ENCODE data around the gene LURAP1L. TPM values are rescaled to one million over a fixed set of nuclear protein-coding genes. Genes with fewer than 3 reads are reported as not detected.

Gene LURAP1L
- total RNA-seq, 2 experiments from 2014 or later: not detected

DNA sequence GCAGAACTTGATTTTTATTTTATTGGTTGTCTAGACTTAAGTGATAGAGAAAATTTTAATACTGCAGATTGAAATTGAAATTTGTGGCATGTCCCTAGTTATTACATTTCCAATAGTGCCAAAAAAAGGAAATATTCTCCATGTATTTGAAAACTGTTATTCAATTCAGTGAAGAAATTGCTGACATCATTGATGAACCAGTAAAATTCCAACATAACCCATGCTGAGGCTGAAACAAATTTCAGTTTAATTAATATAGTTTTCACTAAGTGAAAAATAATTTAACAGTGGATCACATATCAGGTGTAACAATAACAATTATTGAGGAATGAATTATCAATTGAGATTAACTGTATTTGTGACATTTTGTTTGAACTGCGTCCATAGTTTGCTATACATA is 38.7 kb downstream of the LURAP1L start:
- Histone ChIP-seq H3K9me2 (ENCODE audit: insufficient read depth, low read length) (no peaks in the 10 kb centered on the region), H3K9me3 (ENCODE audit: low read length) (no peaks in the 10 kb centered on the region), H3K4me3 (ENCODE audit: low read depth, low read length, poor library complexity, severe bottlenecking) (no peak overlapping the region), H4K20me1 (ENCODE audit: insufficient read depth, low read length) (no peaks in the 10 kb centered on the region), H3K4me1 (ENCODE audit: insufficient read depth, low read length, poor library complexity, severe bottlenecking) (no peaks in the 10 kb centered on the region), H2AFZ (ENCODE audit: low read length) (no peak overlapping the region), H3K36me3 (ENCODE audit: insufficient read depth, low read length) (no peaks in the 10 kb centered on the region), H3K27ac (ENCODE audit: low read depth, low read length, poor library complexity, severe bottlenecking) (no peak overlapping the region), H3K4me2 (ENCODE audit: low read length) (no peak overlapping the region), H3K79me2 (ENCODE audit: insufficient read depth, low read depth, low read length) (no peaks in the 10 kb centered on the region)
- DNase-seq (ENCODE audit: low spot score): no peak
- BruUV-seq (replicated peaks): no TSS peak
- no peak for TF ChIP-seq EZH2phosphoT487 (IDR thresholded peaks at IDR 0.05; ENCODE audit: borderline replicate concordance, low read depth, low read length)
- TF ChIP-seq, protein P1, sequence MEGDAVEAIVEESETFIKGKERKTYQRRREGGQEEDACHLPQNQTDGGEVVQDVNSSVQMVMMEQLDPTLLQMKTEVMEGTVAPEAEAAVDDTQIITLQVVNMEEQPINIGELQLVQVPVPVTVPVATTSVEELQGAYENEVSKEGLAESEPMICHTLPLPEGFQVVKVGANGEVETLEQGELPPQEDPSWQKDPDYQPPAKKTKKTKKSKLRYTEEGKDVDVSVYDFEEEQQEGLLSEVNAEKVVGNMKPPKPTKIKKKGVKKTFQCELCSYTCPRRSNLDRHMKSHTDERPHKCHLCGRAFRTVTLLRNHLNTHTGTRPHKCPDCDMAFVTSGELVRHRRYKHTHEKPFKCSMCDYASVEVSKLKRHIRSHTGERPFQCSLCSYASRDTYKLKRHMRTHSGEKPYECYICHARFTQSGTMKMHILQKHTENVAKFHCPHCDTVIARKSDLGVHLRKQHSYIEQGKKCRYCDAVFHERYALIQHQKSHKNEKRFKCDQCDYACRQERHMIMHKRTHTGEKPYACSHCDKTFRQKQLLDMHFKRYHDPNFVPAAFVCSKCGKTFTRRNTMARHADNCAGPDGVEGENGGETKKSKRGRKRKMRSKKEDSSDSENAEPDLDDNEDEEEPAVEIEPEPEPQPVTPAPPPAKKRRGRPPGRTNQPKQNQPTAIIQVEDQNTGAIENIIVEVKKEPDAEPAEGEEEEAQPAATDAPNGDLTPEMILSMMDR (conservative IDR thresholded peaks at IDR 0.05; ENCODE audit: low read length): no peak
- CTCF ChIA-PET (ENCODE audit: unreplicated experiment): no interaction called here
- intact Hi-C loops (cut with micrococcal nuclease; ENCODE audit: unreplicated experiment): no loop called here
- POLR2A ChIA-PET: no interaction called here

DNA sequence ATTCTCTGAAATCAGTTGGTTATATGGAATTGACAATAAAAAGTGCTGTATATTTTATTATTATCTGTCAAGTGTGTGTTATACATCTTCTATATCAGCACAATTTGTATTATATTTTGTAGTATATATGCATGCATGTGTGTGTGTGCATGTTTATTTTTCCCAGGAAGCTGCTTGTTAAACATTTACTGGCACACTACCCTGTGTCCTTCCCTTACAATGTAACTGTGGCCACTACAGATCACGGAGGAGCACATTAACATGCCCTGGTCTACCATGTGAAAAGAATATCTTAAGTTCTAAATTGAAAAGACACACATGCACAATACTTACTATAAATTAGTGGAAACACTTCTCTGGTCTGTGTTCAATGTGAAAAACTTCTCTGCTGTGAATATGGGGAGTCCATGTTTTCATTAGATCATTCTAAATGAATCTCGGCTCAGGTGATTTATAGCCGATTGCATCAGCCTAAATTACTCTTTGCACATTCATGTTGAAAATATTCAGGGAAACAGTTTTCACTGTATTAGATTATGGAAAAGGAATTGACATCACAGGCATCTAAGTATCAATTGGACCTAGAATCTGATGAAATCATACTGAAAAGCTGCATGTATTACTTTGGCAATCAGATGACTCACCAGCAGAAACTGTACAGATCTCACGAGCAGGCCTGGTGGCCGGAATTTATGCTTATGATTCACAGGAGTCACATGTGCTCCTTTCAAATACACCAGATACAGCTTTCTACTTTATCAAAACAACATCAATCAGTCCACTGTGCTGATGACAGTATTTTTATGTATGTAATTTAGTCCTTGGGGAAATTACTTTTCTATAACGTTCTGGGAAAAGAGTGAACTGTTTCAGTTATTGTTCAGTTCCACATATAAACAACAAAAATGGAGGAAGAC is 39.4 kb downstream of the LURAP1L start:
- no peaks in the 10 kb centered on the region for H3K9me2 ChIP-seq (ENCODE audit: insufficient read depth, low read length)
- H2AFZ ChIP-seq (ENCODE audit: low read length): no peak overlapping the region
- ChIA-PET CTCF (ENCODE audit: unreplicated experiment) (no interaction called here), POLR2A (no interaction called here)
- H3K27ac ChIP-seq (ENCODE audit: low read depth, low read length, poor library complexity, severe bottlenecking): no peak overlapping the region
- no peaks in the 10 kb centered on the region for H3K9me3 ChIP-seq (ENCODE audit: low read length)
- TF ChIP-seq, protein P1 (conservative IDR thresholded peaks at IDR 0.05; ENCODE audit: low read length): no peak
- TF ChIP-seq EZH2phosphoT487 (IDR thresholded peaks at IDR 0.05; ENCODE audit: borderline replicate concordance, low read depth, low read length): no peak
- H3K36me3 ChIP-seq (ENCODE audit: insufficient read depth, low read length): no peaks in the 10 kb centered on the region
- H3K4me1 ChIP-seq (ENCODE audit: insufficient read depth, low read length, poor library complexity, severe bottlenecking): no peaks in the 10 kb centered on the region
- DNase-seq (ENCODE audit: low spot score): no peak
- no peaks in the 10 kb centered on the region for H3K79me2 ChIP-seq (ENCODE audit: insufficient read depth, low read depth, low read length)
- no TSS peak for BruUV-seq (replicated peaks)
- no peak overlapping the region for H3K4me3 ChIP-seq (ENCODE audit: low read depth, low read length, poor library complexity, severe bottlenecking)
- no peak overlapping the region for H3K4me2 ChIP-seq (ENCODE audit: low read length)
- H4K20me1 ChIP-seq (ENCODE audit: insufficient read depth, low read length): no peaks in the 10 kb centered on the region
- intact Hi-C loops (cut with micrococcal nuclease; ENCODE audit: unreplicated experiment): no loop called here

DNA sequence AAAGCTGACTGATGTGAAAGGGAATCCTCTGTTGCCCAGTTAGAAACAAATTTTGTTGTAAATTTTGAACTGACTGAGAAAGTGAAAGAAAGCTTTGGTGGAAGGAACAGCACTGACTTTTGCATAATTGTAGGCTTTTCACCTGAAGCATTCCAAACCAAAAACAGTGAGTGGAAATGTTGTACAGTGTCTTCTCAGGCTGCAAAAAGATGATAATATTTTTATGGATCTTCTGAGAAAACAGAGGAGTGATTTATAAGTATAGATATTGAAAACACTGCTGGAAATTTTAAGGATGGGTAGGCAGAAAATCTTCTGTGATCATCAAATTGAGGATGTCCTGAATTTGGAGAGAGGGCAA is 40.0 kb downstream of the LURAP1L start:
- Histone ChIP-seq H3K79me2 (ENCODE audit: insufficient read depth, low read depth, low read length) (no peaks in the 10 kb centered on the region), H3K9me2 (ENCODE audit: insufficient read depth, low read length) (no peaks in the 10 kb centered on the region), H3K4me1 (ENCODE audit: insufficient read depth, low read length, poor library complexity, severe bottlenecking) (no peaks in the 10 kb centered on the region), H3K36me3 (ENCODE audit: insufficient read depth, low read length) (no peaks in the 10 kb centered on the region), H3K4me2 (ENCODE audit: low read length) (no peak overlapping the region), H3K27ac (ENCODE audit: low read depth, low read length, poor library complexity, severe bottlenecking) (no peak overlapping the region), H2AFZ (ENCODE audit: low read length) (no peak overlapping the region), H3K9me3 (ENCODE audit: low read length) (no peaks in the 10 kb centered on the region), H4K20me1 (ENCODE audit: insufficient read depth, low read length) (no peaks in the 10 kb centered on the region), H3K4me3 (ENCODE audit: low read depth, low read length, poor library complexity, severe bottlenecking) (no peak overlapping the region)
- ChIA-PET CTCF (ENCODE audit: unreplicated experiment) (no interaction called here), POLR2A (no interaction called here)
- intact Hi-C loops (cut with micrococcal nuclease; ENCODE audit: unreplicated experiment): no loop called here
- DNase-seq (ENCODE audit: low spot score): no peak
- BruUV-seq (replicated peaks): no TSS peak
- no peak for TF ChIP-seq EZH2phosphoT487 (IDR thresholded peaks at IDR 0.05; ENCODE audit: borderline replicate concordance, low read depth, low read length)
- TF ChIP-seq, protein P1 (conservative IDR thresholded peaks at IDR 0.05; ENCODE audit: low read length): no peak

All from OCI-LY7 (cell line).